MCF 10A (cell line): ENCODE data around the gene PADI3. TPM values are rescaled to one million over a fixed set of nuclear protein-coding genes. Genes with fewer than 3 reads are reported as not detected.

Experiments used
- BruUV-seq: library from RNA; stranded (reverse); fragments of 400-500 nt; replicated peaks from 2 replicates; lab custom pipeline; 2021; lab: Mats Ljungman, UMichigan
- CTCF ChIA-PET: fragments of 300-600 bp; sonication (Branson Sonifier 250); formaldehyde crosslinking; extraction: SDS; loops from one replicate; lab custom pipeline; 2021; ENCODE audit warnings: antibody characterized with exemption, inconsistent platforms; lab: Yijun Ruan, JAX
- POLR2A ChIA-PET: fragments of 300-600, 350-650 bp; sonication (Branson Sonifier 250); formaldehyde crosslinking; extraction: SDS; loops from one replicate; lab custom pipeline; 2020; ENCODE audit warnings: antibody characterized with exemption, inconsistent platforms; lab: Yijun Ruan, JAX
- DNase-seq: peaks from one replicate; pipeline ENCODE4 v3.0.0-alpha.2; 2018; ENCODE audit not compliant: unreplicated experiment
- H3K27ac Mint-ChIP-seq: one replicate; pipeline ENCODE4 v1.8.0; 2022; ENCODE audit warnings: mild to moderate bottlenecking, low read depth, mixed read lengths; ENCODE audit not compliant: unreplicated experiment
- H3K27me3 Mint-ChIP-seq: one replicate; pipeline ENCODE4 v1.8.0; 2022; ENCODE audit warnings: mixed read lengths; ENCODE audit not compliant: insufficient read depth, unreplicated experiment
- H3K36me3 Mint-ChIP-seq: one replicate; pipeline ENCODE4 v1.8.0; 2022; ENCODE audit warnings: mild to moderate bottlenecking, moderate library complexity, mixed read lengths; ENCODE audit not compliant: insufficient read depth, unreplicated experiment
- H3K4me1 Mint-ChIP-seq: one replicate; pipeline ENCODE4 v1.8.0; 2022; ENCODE audit warnings: mixed read lengths; ENCODE audit not compliant: insufficient read depth, unreplicated experiment
- H3K4me3 Mint-ChIP-seq: one replicate; pipeline ENCODE4 v1.8.0; 2022; ENCODE audit warnings: mild to moderate bottlenecking, moderate library complexity, mixed read lengths; ENCODE audit not compliant: unreplicated experiment
- H3K9me3 Mint-ChIP-seq: one replicate; pipeline ENCODE4 v1.8.0; 2022; ENCODE audit warnings: mixed read lengths; ENCODE audit not compliant: unreplicated experiment
- intact Hi-C: fragments of 100-400 bp; cut with micrococcal nuclease; formaldehyde crosslinking; loops from 2 replicates; pipeline ENCODE4 v1.14.1; 2022
- total RNA-seq: library from RNA; stranded (reverse); gene quantifications from 2 replicates; pipeline ENCODE4 v1.2.3, GENCODE V29; 2022
- TF ChIP-seq, protein P1 (sequence below): fragments of 200-600 bp; IDR thresholded peaks from one replicate; pipeline ENCODE4 v1.8.0; 2022; ENCODE audit warnings: antibody characterized with exemption, mild to moderate bottlenecking; ENCODE audit not compliant: unreplicated experiment

The PADI3 gene
- total RNA-seq, 1 experiment from 2014 or later, result 0.12 TPM

DNA sequence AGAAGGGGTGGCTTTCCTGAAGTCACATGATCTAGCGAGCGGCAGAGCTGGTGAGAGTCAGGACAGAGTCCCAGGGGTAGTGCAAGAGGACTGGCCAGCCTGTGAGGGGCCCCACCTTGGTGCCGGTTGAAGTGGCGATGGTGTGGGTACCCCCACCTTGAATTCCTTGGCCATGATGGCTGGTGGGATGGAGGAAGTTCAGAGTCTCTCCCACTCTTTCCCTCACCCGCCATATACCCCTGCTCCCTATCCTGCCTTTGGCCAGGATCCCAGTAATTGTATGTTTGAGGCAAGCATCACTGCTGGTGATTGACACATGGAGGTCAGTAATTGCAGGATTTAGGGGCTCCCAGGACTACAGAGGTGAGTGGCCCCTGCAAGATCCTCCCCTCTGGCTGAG lies 11.8 kb downstream of the PADI3 start:
- intact Hi-C loops, result no loop called here
- POLR2A ChIA-PET, result interaction anchor here (0.5 kb wide), 1 partner anchor 49 kb away, joined by 3 read pairs; no protein-coding TSS in a partner anchor
- H3K27me3 Mint-ChIP-seq, result no peaks in the 10 kb centered on the region
- DNase-seq, result no peak
- TF ChIP-seq, protein P1, sequence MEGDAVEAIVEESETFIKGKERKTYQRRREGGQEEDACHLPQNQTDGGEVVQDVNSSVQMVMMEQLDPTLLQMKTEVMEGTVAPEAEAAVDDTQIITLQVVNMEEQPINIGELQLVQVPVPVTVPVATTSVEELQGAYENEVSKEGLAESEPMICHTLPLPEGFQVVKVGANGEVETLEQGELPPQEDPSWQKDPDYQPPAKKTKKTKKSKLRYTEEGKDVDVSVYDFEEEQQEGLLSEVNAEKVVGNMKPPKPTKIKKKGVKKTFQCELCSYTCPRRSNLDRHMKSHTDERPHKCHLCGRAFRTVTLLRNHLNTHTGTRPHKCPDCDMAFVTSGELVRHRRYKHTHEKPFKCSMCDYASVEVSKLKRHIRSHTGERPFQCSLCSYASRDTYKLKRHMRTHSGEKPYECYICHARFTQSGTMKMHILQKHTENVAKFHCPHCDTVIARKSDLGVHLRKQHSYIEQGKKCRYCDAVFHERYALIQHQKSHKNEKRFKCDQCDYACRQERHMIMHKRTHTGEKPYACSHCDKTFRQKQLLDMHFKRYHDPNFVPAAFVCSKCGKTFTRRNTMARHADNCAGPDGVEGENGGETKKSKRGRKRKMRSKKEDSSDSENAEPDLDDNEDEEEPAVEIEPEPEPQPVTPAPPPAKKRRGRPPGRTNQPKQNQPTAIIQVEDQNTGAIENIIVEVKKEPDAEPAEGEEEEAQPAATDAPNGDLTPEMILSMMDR, result no peak
- CTCF ChIA-PET, result interaction anchor here (1.9 kb wide), 1 partner anchor 75 kb away, joined by 6 read pairs; no protein-coding TSS in a partner anchor
- no TSS peak for BruUV-seq
- no peaks in the 10 kb centered on the region for H3K36me3 Mint-ChIP-seq
- H3K4me3 Mint-ChIP-seq, result no peak overlapping the region
- H3K9me3 Mint-ChIP-seq, result no peaks in the 10 kb centered on the region
- H3K27ac Mint-ChIP-seq, result no peak overlapping the region
- H3K4me1 Mint-ChIP-seq, result peaks cover 4% of the 10 kb centered on the region

DNA sequence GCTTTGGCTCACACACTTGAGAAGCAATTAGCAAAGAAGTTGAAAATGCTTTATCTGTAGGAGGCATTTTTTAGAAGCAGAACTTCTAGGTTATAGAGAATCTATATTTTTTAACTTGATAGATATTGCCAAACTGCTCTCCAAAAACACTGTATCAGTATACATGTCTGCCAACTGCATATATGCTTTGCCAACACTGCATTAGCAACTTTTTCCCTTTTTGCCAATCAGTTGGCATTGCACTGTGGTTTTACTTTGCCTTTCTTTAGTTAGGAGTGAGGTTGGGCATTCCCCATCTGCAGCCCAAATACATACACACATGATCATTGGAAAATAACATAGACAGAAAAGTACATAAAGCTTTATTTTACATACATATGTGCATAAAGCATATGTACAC lies 15.0 kb downstream of the PADI3 start:
- Mint-ChIP-seq H3K27me3 (no peaks in the 10 kb centered on the region), H3K9me3 (no peaks in the 10 kb centered on the region), H3K27ac (no peak overlapping the region), H3K4me1 (peaks cover 4% of the 10 kb centered on the region), H3K36me3 (no peaks in the 10 kb centered on the region), H3K4me3 (no peak overlapping the region)
- ChIA-PET POLR2A (interaction anchor here (0.6 to 1.2 kb wide), 3 partner anchors 14 to 65 kb away, joined by 3 read pairs; no protein-coding TSS in a partner anchor), CTCF (interaction anchor here (1.5 to 2.2 kb wide), 3 partner anchors 18 to 73 kb away, joined by 6 to 10 read pairs (median 6); no protein-coding TSS in a partner anchor)
- BruUV-seq, result no TSS peak
- intact Hi-C loops, result no loop called here
- DNase-seq, result no peak
- TF ChIP-seq, protein P1, result no peak

DNA sequence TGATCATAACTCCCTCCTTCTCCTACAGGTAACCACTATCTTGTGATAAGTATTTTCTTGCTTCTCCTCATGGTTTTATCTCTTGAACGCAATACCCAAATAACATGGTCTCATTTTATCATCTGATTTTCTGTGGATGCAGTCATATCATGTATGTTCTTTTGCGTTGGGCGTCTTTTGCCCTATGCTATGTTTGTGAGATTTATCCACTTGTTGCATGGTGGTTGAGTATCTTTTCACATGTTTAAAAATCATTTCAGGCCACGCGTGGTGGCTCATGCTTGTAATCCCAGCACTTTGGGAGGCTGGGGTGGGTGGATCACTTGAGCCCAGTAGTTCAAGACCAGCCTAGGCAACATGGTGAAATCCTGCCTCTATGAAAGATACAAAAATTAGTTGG lies 15.6 kb downstream of the PADI3 start:
- Mint-ChIP-seq H3K9me3 (no peaks in the 10 kb centered on the region), H3K4me1 (peaks cover 4% of the 10 kb centered on the region), H3K27ac (no peak overlapping the region), H3K36me3 (no peaks in the 10 kb centered on the region), H3K27me3 (no peaks in the 10 kb centered on the region), H3K4me3 (no peak overlapping the region)
- no TSS peak for BruUV-seq
- DNase-seq, result no peak
- intact Hi-C loops, result no loop called here
- TF ChIP-seq, protein P1, result no peak
- POLR2A ChIA-PET, result interaction anchor here (0.6 to 1.5 kb wide), 3 partner anchors 14 to 136 kb away, joined by 3 read pairs; no protein-coding TSS in a partner anchor
- CTCF ChIA-PET, result interaction anchor here (0.5 to 2.2 kb wide), 5 partner anchors 10 to 487 kb away, joined by 3 to 10 read pairs (median 6); no protein-coding TSS in a partner anchor

DNA sequence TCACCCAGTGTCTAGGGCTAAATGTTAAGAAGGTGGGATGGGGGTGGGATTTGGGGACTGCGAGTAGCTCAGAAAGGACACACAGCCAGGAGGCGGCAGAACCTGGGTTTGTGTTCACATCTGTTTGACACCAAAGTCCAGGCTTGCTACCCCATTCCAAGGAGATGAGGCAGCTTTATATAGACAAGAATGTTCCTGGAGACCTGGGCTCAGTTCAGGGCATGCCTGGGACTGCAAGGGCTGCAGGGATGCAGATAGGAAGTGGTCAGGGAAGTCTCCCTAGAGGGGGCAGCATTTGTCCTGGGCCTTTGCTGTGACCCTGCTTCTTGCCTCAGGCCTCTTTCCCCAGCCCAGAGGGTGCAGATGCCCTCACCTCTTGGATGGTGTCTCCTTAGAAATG lies 16.3 kb downstream of the PADI3 start:
- TF ChIP-seq, protein P1, result no peak
- Mint-ChIP-seq H3K27ac (no peak overlapping the region), H3K9me3 (no peaks in the 10 kb centered on the region), H3K4me1 (peaks cover 4% of the 10 kb centered on the region), H3K4me3 (no peak overlapping the region), H3K27me3 (no peaks in the 10 kb centered on the region), H3K36me3 (no peaks in the 10 kb centered on the region)
- ChIA-PET CTCF (interaction anchor here (0.7 to 2.2 kb wide), 5 partner anchors 10 to 140 kb away, joined by 3 to 10 read pairs (median 6); no protein-coding TSS in a partner anchor), POLR2A (interaction anchor here (1.5 kb wide), 1 partner anchor 137 kb away, joined by 3 read pairs; no protein-coding TSS in a partner anchor)
- intact Hi-C loops, result no loop called here
- no peak for DNase-seq
- no TSS peak for BruUV-seq
